Activated CD4-positive, alpha-beta T cell treated with anti-CD3 and anti-CD28 coated beads, Interleukin-2, amount 50 U/mL, for 16 hours (primary cell): ENCODE measurements around the gene SIPA1L3.
"Not testable (repeated sequence)": the region's sequence is repeated elsewhere in the genome, so short reads cannot be mapped to it uniquely, and the experiment has no call there.

Experiments used
- DNase-seq: peaks from one replicate; pipeline ENCODE4 v3.0.0-alpha.2; 2020

SIPA1L3 gene

GRCh38 chr19:38023671-38024541 lies 116.9 kb downstream of the SIPA1L3 start:
- no peak for DNase-seq

- no peak for DNase-seq
These were observed 118.2 kb downstream of the SIPA1L3 start for GRCh38 chr19:38024992-38025908.

- no peak for DNase-seq
These were observed 118.9 kb downstream of the SIPA1L3 start for GRCh38 chr19:38025909-38026307.

GRCh38 chr19:38028913-38029510 lies 122.0 kb downstream of the SIPA1L3 start:
- DNase-seq: no peak

GRCh38 chr19:38030001-38030400 lies 123.0 kb downstream of the SIPA1L3 start:
- DNase-seq: not testable (repeated sequence)

- DNase-seq: no peak
These were observed 123.8 kb downstream of the SIPA1L3 start for GRCh38 chr19:38030686-38031422.

GRCh38 chr19:38031423-38031770 lies 124.4 kb downstream of the SIPA1L3 start:
- DNase-seq: no peak

GRCh38 chr19:38032151-38032550 lies 125.1 kb downstream of the SIPA1L3 start:
- DNase-seq: no peak

- no peak for DNase-seq
These were observed 125.9 kb downstream of the SIPA1L3 start for GRCh38 chr19:38032951-38033350.

- no peak for DNase-seq
These were observed 126.9 kb downstream of the SIPA1L3 start for GRCh38 chr19:38033658-38034491.

- no peak for DNase-seq
These were observed 127.5 kb downstream of the SIPA1L3 start for GRCh38 chr19:38034492-38034860.

- no peak for DNase-seq
These were observed 128.8 kb downstream of the SIPA1L3 start for GRCh38 chr19:38035515-38036495.

GRCh38 chr19:38036707-38037611 lies 130.0 kb downstream of the SIPA1L3 start:
- DNase-seq: no peak

- DNase-seq: peak; percentile 41
These were observed 133.0 kb downstream of the SIPA1L3 start for GRCh38 chr19:38039966-38040365.

GRCh38 chr19:38042132-38042531 lies 135.1 kb downstream of the SIPA1L3 start:
- no peak for DNase-seq

- no peak for DNase-seq
These were observed 136.7 kb downstream of the SIPA1L3 start for GRCh38 chr19:38043649-38044144.

GRCh38 chr19:38044267-38045111 lies 137.5 kb downstream of the SIPA1L3 start:
- no peak for DNase-seq

GRCh38 chr19:38045554-38046253 lies 138.7 kb downstream of the SIPA1L3 start:
- DNase-seq: no peak
